Endothelial cell of umbilical vein (primary cell): ENCODE data around the gene PDE3B. TPM values are rescaled to one million over a fixed set of nuclear protein-coding genes. Genes with fewer than 3 reads are reported as not detected.

Experiments
- BruUV-seq: library from RNA; stranded (reverse); fragments of 400-500 nt; replicated peaks from 2 replicates; lab custom pipeline; 2021; lab: Mats Ljungman, UMichigan
- CTCF ChIA-PET: fragments of 300-600, 350-600 bp; sonication (Branson Sonifier 250); formaldehyde crosslinking; loops from one replicate; lab custom pipeline; 2021; ENCODE audit warnings: antibody characterized with exemption, inconsistent platforms; lab: Charles Lee
- POLR2A ChIA-PET: fragments of 300-600, 350-600 bp; sonication (Branson Sonifier 250); formaldehyde crosslinking; loops from one replicate; lab custom pipeline; 2021; ENCODE audit warnings: antibody characterized with exemption, inconsistent platforms; lab: Charles Lee
- DNase-seq: peaks from one replicate; pipeline ENCODE4 v3.0.0-alpha.2; 2011; ENCODE audit warnings: low read depth, low spot score
- FAIRE-seq: peaks from 2 replicates; lab custom pipeline; 2011; peaks lifted over from hg19 to GRCh38; lab: Jason Lieb, UNC
- H2AFZ ChIP-seq: 2 replicates; pipeline ENCODE4 v1.6.0; 2012; ENCODE audit warnings: low read depth, low read length, control low read depth, inconsistent platforms
- H3K27ac ChIP-seq: 2 replicates; pipeline ENCODE4 v1.5.1; 2011; ENCODE audit warnings: low read depth, mild to moderate bottlenecking, control low read depth, low read length, moderate library complexity; ENCODE audit not compliant: insufficient read depth
- H3K27me3 ChIP-seq, 2 experiments: 2 replicates each; pipeline versions ENCODE4 v1.6.0 to v1.6.1; 2011; ENCODE audit warnings: low read length in 2 of 2, mixed read lengths in 1 of 2; ENCODE audit not compliant: control insufficient read depth in 2 of 2, insufficient read depth in 2 of 2
- H3K36me3 ChIP-seq, 2 experiments: 2 replicates in 1 of 2; 3 replicates in 1 of 2; pipeline ENCODE4 v1.5.1; 2011; ENCODE audit warnings: low read length in 2 of 2, mild to moderate bottlenecking in 1 of 2, moderate library complexity in 1 of 2; ENCODE audit not compliant: control insufficient read depth in 2 of 2, insufficient read depth in 2 of 2; ENCODE audit errors: extremely low read depth in 1 of 2
- H3K4me1 ChIP-seq: 3 replicates; pipeline ENCODE4 v1.5.1; 2011; ENCODE audit warnings: mild to moderate bottlenecking, low read length; ENCODE audit not compliant: control insufficient read depth, insufficient read depth; ENCODE audit errors: extremely low read depth
- H3K4me2 ChIP-seq: 2 replicates; pipeline ENCODE4 v1.6.1; 2011; ENCODE audit warnings: low read length, control low read depth, mixed read lengths; ENCODE audit not compliant: insufficient read depth
- H3K4me3 ChIP-seq, 3 experiments: fragments of 200-600 bp in 1 of 3; sonication (generic), shearing (Covaris generic) in 1 of 3; replicated peaks in 1 of 3; 2 replicates each; pipeline ENCODE4 v1.5.1; 2011 to 2016; ENCODE audit warnings: control low read depth in 3 of 3, low read length in 3 of 3, mild to moderate bottlenecking in 2 of 3, inconsistent platforms in 1 of 3, low read depth in 1 of 3, moderate library complexity in 1 of 3; ENCODE audit not compliant: insufficient read depth in 1 of 3
- H3K79me2 ChIP-seq: 2 replicates; pipeline ENCODE4 v1.6.0; 2012; ENCODE audit warnings: low read length, inconsistent platforms; ENCODE audit not compliant: control insufficient read depth, insufficient read depth
- H3K9ac ChIP-seq: replicated peaks from 2 replicates; pipeline ENCODE3; 2011; ENCODE audit warnings: low read length, control low read depth; ENCODE audit not compliant: insufficient read depth; ENCODE audit errors: extremely low read depth
- H3K9me1 ChIP-seq: replicated peaks from 3 replicates; pipeline ENCODE4 v1.6.0; 2011; ENCODE audit warnings: mild to moderate bottlenecking, low read length; ENCODE audit not compliant: control insufficient read depth, insufficient read depth; ENCODE audit errors: extremely low read depth
- H3K9me3 ChIP-seq: replicated peaks from 2 replicates; pipeline ENCODE4 v1.5.1; 2012; ENCODE audit warnings: low read length, inconsistent platforms; ENCODE audit not compliant: control insufficient read depth, insufficient read depth
- H4K20me1 ChIP-seq: replicated peaks from 2 replicates; pipeline ENCODE3; 2011; ENCODE audit warnings: mild to moderate bottlenecking, low read length; ENCODE audit not compliant: control insufficient read depth, insufficient read depth; ENCODE audit errors: extremely low read depth
- CTCF ChIP-seq, 2 donors: IDR thresholded peaks; 1 replicate in 1 of 2; 2 replicates in 1 of 2; pipeline ENCODE4 v1.5.1; 2011; ENCODE audit warnings: low read length in 2 of 2, mild to moderate bottlenecking in 2 of 2, moderate library complexity in 2 of 2, control low read depth in 1 of 2, inconsistent platforms in 1 of 2, low read depth in 1 of 2; ENCODE audit not compliant: insufficient read depth in 1 of 2; ENCODE audit errors: extremely low read depth in 1 of 2
- EZH2 ChIP-seq: IDR thresholded peaks from 2 replicates; pipeline ENCODE4 v1.6.1; 2012; ENCODE audit warnings: borderline replicate concordance, low read depth, mild to moderate bottlenecking, moderate library complexity, low read length, inconsistent platforms; ENCODE audit not compliant: severe bottlenecking
- FOS ChIP-seq: IDR thresholded peaks from 2 replicates; pipeline ENCODE4 v1.6.1; 2011; ENCODE audit warnings: mild to moderate bottlenecking, low read length, moderate library complexity, borderline replicate concordance; ENCODE audit not compliant: insufficient read depth
- GATA2 ChIP-seq: IDR thresholded peaks from 2 replicates; pipeline ENCODE4 v1.7.0; 2011; ENCODE audit warnings: low read depth, mild to moderate bottlenecking, moderate library complexity, mixed read lengths, low read length; ENCODE audit not compliant: insufficient read length, insufficient read depth
- JUN ChIP-seq: IDR thresholded peaks from 2 replicates; pipeline ENCODE4 v1.6.1; 2011; ENCODE audit warnings: borderline replicate concordance, low read depth; ENCODE audit not compliant: insufficient read length, insufficient read depth
- MAX ChIP-seq: IDR thresholded peaks from 2 replicates; pipeline ENCODE4 v1.6.1; 2011; ENCODE audit not compliant: insufficient read depth, insufficient read length
- MYC ChIP-seq: IDR thresholded peaks from one replicate; pipeline ENCODE4 v1.6.1; 2011; ENCODE audit warnings: mild to moderate bottlenecking, low read depth, low read length
- POLR2A ChIP-seq: IDR thresholded peaks from 2 replicates; pipeline ENCODE4 v1.6.1; 2012; ENCODE audit warnings: low read depth, mild to moderate bottlenecking, control low read depth, low read length
- POLR2AphosphoS5 ChIP-seq: IDR thresholded peaks from 2 replicates; pipeline ENCODE4 v1.6.1; 2012; ENCODE audit warnings: low read depth, mild to moderate bottlenecking, control low read depth, low read length, moderate library complexity; ENCODE audit not compliant: insufficient read depth
- dilution Hi-C: fragments of 300-500 bp; cut with MboI; formaldehyde crosslinking; loops from one replicate; pipeline ENCODE4 v1.15.0; 2019; ENCODE audit warnings: low sequenced_read_pairs; ENCODE audit not compliant: extremely low pct_ligation_motif_present
- intact Hi-C: fragments of 100-400 bp; cut with micrococcal nuclease; formaldehyde crosslinking; loops from one replicate; pipeline ENCODE4 v1.10.0; 2022
- polyA plus RNA-seq, 4 experiments: library from polyadenylated mRNA; depleted of rRNA in 3 of 4; stranded (reverse) in 3 of 4; unstranded in 1 of 4; fragments of >200 nt; gene quantifications; 2 replicates each; pipeline versions ENCODE4 v1.2.1 to v1.2.3, GENCODE V29; 2011 to 2012; ENCODE audit warnings: missing spikeins in 1 of 4
- total RNA-seq: library from RNA; stranded (reverse); gene quantifications from 2 replicates; pipeline ENCODE4 v1.2.3, GENCODE V29; 2021

PDE3B gene
- total and polyA plus RNA-seq, 2 donors (not counting 3 experiments of a cell fraction or from before 2014, with no cell fraction given): 0.26 to 1.9 TPM

GRCh38 chr11:14892036-14892556 lies 248.5 kb downstream of the PDE3B start, which contains the start of gene CYP2R1:
Gene CYP2R1 (minus strand): TSS chr11:14892231. CDS start chr11:14892205, 26 bp downstream.
- ChIA-PET CTCF (interaction anchor here (0.7 to 8.1 kb wide), 6 partner anchors 10 to 362 kb away, joined by 3 to 154 read pairs (median 4); no protein-coding TSS in a partner anchor), POLR2A (interaction anchor here (1.2 to 1.6 kb wide), 3 partner anchors 11 to 16 kb away, joined by 3 to 7 read pairs (median 7); no protein-coding TSS in a partner anchor)
- BruUV-seq: no TSS peak
- Histone ChIP-seq H3K9me1 (no peaks in the 10 kb centered on the region), H3K27me3 (no peaks in the 10 kb centered on the region), H3K36me3 (no peaks in the 10 kb centered on the region), H3K9ac (peak within 1 kb of the TSS; percentile 61), H3K79me2 (no peaks in the 10 kb centered on the region), H4K20me1 (no peaks in the 10 kb centered on the region), H3K27ac (peak within 1 kb of the TSS; percentile 54), H2AFZ (peak within 1 kb of the TSS; percentile 91), H3K4me3 (peak within 1 kb of the TSS; percentile 52 to 73 (median 60)), H3K9me3 (no peaks in the 10 kb centered on the region), H3K4me2 (peak within 1 kb of the TSS; percentile 86), H3K4me1 (peaks cover 9% of the 10 kb centered on the region)
- no peak for TF ChIP-seq EZH2
- TF ChIP-seq MYC: no peak
- no peak for TF ChIP-seq GATA2
- no peak for TF ChIP-seq MAX
- no peak for TF ChIP-seq JUN
- TF ChIP-seq CTCF (IDR thresholded peaks at IDR 0.05; ENCODE audit: extremely low read depth in 1 of 2, insufficient read depth in 1 of 2, low read depth in 1 of 2, low read length in 2 of 2): no peak
- TF ChIP-seq POLR2AphosphoS5: no peak
- no peak for TF ChIP-seq FOS
- TF ChIP-seq POLR2A: no peak
- DNase-seq (peak; percentile 98), FAIRE-seq (peak; percentile 93)
- intact Hi-C loops: loop anchor here (5.0 kb wide), 2 partner anchors 250 to 315 kb away; partner anchors contain the start of gene PDE3B
- dilution Hi-C loops: no loop called here
